RKO (cell line): ENCODE data around the gene INPP5A.

Experiments
- DNase-seq: peaks from one replicate; pipeline ENCODE4 v3.0.0-alpha.2; 2016; ENCODE audit warnings: low spot score

Gene INPP5A

GRCh38 chr10:132648072-132648850 is 110.7 kb downstream of the INPP5A start:
- DNase-seq, result no peak

DNA sequence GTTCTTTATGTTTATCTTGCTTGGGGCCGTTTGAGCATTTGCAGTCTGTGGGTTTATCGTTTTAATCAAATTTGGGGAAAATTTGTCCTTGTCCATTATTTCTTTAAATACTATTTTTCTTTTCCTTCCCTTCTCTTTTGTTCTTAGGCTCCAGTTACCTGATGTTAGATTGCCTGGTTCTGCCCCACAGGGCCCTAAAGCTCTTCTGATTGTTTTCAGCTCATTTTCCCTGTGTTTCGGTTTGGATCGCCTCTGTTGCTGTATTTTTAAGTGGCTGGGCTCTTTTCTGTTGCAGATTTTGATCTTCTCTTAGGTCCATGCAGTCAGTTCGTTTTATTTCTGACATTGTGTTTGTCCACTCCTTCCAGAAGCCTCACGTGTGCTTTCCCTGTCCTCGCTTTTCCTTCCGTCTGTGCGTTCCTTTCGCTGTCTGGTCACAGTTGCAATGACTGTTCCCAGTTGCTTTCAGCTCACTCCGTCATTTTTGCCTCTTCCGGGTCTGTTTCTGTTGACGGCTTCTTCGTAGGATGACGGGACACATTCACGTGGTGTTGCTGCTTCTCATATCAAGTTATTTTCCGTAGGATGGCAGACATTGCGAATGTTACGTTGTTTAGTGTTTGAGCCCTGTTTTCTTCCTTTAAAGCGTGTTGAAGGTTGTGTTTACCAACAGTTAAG is 111.4 kb downstream of the INPP5A start:
- no peak for DNase-seq

DNA sequence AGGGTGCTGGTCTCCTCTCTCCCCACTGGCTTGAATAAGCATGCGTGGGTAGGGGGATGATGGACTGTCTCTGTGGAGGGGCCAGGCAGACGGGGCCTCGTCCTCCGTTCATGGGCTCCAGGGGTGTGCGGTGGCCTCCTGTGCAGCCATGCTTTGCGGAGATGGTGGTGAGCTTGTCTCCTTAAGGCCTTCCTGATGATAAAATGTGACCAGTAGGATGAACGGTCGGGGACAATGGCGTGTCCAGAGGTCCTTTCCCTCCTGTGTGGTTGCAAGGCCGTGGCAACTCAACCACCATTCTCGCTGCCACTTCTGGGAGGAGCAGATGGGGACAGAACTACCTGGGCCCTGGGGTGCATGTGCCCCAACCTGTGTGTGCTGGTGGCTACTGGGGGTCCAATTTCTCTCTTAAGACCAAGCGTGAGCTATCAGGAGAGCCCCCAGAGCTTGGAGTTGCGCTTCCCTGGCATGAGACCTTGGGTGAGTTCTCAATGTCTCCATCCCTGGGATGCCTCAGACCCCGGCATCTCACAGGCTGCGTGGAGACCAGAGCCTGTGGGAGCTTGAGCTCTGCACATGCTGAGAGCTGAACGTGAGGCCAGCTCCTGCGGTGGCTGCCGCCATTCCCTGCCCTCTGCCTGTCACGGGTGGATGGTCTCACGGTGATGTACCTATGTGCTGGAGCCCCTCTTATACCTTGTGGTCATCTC is 112.2 kb downstream of the INPP5A start:
- no peak for DNase-seq

DNA sequence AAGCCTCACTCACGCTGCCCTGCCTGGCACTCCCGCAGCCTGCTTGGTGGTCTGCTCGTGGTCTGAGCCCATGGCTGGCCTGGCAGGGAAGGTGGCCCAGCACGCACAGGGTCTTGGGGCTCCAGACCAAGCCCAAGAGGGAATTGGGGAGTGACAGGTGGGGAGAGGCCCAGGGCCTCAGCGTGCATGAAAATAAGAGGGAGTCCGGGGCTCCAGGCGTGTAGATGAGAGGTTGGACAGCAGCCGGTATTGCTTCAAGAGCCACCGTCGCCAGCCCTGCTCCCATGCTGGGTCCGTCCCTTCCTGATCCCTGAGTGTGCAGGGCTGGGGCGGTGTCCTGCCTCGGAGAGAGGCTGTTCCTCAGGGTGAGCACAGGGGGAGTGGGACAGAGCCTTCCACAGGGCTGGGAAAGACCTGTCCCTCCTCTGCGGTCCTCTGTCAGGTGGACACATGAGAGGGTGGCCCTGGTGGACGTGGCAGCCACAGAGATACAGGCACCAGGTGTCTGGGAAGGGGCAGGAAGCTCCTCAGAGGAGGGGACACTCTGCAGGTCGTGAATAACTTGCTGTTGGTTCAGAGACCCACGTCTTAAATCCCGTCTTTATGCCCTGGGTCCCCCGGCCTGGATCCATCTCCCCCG is 113.1 kb downstream of the INPP5A start:
- no peak for DNase-seq

- DNase-seq, result no peak
These were observed 114.0 kb downstream of the INPP5A start for GRCh38 chr10:132651511-132652029.

DNA sequence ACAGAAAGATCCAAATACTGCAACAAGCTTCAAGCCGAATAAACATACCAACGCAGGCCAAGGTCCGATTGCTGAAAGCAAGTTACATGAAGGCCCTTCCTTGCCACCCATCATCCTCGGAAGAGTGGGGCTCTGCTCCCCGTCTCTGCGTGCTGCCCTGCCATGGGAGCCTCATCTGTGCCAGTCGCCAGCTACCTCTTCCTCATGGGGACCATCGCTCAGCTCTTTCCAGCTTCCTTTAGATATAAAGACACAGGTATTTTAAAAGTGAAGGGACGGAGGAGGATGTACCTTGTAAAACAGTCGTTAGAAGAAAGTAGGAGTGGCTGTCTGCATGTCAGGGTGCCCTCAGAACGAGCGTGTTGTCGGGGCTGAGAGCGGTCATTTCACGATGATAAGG is 114.9 kb downstream of the INPP5A start:
- DNase-seq, result no peak

GRCh38 chr10:132652936-132653590 is 115.5 kb downstream of the INPP5A start:
- DNase-seq, result no peak

DNA sequence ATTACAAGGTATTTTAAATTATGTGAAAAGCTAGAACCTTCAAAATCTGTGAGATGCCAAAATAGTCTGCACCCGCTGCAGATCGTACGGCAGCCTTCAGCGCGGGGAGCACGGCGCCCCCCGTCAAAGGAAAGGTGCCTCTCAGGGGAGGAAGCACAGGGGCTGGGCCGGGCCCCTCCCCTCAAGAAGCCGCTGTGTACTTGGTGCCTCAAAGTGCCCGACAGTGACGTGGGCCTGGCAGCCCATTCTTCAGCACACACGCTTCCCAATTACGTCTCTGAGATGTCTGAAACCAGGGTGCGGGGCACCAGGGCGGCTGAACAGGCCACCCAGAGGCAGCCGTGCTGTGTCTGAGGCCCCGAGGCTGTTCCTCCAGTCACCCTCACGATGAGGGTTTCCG is 116.1 kb downstream of the INPP5A start:
- DNase-seq, result no peak

- no peak for DNase-seq
These were observed 116.6 kb downstream of the INPP5A start for GRCh38 chr10:132654121-132654571.

DNA sequence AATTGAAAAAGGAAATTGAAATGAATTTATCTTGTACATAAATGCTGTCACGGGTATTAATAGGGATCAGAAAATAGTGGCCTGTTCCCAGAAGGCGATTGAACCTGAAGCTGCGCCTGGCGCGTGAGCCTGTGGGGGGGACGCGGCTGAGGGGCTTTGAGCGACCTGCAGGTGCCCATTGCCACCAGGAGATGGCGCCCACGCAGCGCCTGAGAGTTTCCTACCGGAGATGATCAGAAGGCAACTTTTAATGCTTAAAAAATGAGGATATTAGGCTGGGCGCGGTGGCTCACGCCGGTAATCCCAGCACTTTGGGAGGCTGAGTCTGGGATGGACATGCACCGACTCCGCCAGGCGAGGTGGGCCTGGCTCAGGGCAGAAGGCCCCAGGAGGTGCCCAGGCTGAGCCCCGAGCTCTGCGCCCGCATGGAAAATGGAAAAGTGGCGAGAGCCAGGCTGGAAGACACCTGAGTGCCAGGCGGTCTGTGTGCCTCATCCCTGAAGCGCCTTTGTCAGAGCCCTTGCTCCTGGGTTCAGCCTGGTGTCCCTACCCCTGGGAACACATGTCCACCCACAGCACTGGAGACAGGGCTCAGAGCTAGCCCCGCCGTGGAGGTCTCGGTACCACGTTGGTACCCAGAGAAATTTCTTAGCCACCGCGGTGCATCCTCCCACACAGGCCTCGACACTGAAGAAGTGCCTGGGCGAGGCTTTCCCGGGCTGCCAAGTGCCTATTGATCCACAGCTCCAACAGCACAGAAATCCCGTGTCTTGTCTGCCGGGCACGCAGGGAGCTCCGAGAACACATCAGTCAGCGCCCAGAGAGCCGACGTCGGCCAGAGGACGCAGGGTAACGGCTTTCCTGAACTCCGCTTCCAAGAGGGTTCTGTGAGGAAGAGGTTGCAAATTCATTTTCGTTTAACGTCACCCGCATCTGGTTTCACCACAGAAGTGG is 117.4 kb downstream of the INPP5A start:
- DNase-seq, result peak; percentile 49

DNA sequence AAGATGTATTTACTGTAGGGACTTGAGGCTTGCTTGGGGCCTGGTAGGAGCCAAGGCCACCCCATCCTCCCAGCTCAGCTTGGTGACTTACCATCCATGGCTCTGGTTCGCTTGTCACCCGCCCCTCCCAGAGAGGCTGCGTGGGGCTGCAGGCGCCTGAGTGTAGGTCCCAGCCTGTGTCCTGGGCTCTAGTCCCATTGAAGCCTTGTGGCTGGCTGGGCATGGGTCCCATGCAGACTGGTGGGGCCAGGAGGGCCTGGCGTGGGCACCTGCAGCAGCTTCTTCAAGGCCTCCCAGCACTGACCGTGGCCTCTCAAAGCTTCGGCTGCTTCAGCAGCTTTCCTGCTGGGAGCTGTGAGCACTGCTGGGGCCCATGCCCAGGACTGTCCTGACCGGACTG is 118.1 kb downstream of the INPP5A start:
- no peak for DNase-seq

- DNase-seq, result no peak
These were observed 118.9 kb downstream of the INPP5A start for GRCh38 chr10:132656283-132657126.

DNA sequence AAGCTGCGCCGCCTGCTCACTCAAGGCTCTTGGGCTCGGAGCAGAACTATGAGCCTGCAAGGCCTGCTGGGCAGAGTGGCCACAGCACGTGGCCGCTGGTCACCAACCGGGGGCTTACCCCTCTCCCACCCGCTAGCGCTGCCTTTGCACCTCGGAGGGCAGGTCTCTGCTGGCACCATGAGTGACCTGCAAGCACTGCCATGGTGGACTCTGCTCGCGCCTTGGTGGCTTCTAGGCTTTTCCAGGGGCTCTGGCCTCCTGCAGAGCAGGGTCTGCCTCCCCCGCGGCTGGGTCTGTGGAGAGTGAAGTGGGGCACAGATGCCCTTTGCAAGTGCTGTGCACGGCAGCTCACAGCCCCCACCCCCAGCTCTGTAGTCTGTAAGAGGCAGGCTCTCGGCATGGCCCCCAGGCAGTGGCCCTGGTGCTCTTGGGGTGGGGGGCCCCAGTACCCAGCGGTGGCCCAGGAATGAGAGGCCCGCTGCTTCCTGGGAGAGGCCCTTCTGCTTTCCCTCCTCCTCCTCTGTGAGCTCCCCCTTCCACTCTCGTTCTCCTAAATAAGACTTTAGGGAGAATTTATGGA is 119.6 kb downstream of the INPP5A start:
- no peak for DNase-seq

DNA sequence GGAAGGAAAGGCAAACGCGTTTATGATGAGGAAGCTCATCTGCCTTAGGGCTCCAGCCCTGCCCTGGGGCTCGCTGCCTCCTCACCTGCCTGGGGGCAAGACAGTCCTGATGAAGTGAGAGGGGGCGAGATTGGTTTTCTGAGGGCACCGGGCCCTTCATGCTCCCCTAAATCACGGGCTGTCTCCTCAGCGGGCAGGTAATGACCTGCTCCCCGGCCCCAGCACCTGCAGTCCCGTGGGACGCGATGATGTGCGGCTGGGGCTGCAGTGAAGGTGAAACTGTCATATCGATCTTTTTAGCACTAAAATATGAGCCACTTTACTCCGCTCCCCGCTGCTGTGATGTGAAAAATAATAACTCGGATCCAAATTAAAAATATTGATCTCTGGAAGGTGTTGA is 120.2 kb downstream of the INPP5A start:
- no peak for DNase-seq

DNA sequence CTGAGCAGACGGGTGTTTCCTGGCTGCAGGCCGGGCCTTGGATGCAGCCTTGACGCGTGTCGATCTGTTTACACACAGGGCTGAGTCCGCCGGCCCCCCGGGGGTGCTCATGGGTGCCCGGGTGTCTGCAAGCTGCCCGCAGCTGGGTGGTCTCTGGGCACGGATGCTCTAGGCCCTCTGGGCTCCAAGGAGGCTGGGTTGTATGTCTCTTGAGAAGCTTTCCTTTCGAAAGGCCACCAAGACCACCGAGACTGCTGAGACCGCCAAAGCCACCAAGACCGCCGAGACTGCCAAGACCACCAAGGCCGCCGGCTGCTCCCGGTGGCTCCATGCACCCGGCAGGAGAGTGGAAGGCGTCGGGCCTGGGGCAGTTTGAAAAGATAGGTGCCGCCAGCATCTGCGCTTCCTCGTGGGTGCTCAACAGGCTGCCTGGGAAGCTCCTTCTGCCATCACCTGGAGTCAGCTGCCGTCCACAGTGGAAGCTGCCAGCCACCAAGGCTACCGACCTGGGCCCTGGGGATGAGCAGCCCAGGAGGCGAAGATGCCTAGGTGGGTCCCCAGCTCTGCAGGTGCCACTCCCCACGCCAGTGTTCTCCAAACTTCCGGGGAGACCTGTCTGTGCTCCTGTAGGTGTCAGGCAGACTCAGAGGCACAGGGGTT is 121.1 kb downstream of the INPP5A start:
- no peak for DNase-seq

DNA sequence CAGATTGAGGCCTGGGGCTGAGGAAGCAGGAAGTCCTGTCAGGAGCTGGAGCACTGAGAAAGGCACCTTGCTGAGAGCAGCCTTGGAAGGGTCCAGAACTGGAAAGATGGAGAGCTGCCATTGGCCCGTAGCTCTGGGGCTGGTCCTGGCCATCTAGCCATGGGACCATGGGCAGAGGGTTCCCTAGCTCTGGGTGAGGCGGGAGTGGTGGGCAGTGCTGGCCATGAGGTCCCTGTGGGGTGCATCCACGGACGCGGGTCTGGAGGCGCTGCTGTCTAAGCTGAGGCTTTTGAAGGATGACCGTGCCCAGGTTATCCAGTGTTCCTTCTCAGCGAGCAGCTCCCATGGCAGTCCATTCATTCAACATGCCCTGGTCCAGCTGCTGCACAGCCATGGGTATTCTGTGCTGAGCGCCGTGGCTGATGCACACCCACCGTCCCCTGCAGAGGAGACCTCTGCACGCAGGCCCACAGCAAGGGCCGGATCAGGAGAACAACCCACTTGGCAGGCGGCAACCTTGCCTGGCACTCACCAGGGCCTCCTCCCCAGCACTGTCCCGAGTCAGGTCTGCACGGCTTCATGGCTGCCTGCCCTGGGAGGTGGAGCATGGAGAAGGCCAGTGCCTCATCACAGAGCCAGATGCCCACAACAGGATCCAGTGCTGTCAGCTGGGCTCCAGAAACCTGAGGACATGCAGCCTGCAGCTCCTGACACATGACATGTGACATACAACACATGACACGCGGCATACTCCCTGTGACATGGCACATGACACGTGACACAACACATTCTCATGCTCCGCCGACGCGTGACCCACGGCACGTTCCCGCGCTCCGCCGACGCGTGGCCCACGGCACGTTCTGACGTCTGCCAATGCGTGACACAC is 121.9 kb downstream of the INPP5A start:
- no peak for DNase-seq

DNA sequence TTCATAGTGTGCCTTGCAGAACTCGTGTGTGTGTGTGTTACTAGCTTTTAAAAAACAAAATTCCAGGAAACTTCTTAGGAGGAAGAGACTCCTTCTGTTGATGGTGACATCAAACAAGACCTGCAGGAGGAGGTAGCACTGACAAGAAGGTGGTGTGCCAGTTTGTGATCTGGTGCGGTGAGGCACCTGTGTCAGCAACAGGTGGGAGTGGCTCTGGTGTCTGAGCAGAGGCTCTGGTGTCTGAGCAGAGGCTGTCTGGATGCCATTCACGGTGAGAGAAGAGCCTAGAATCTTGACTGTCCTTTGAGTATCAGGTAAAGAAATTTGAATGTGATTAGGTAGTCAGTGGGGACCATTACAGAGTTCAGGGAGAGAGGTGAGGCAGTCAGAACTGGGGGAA is 122.8 kb downstream of the INPP5A start:
- no peak for DNase-seq
